HEK293 (cell line): ENCODE results near the gene ENC1.

Source experiments
- BCL11B ChIP-seq: fragments of 450-650 bp; formaldehyde crosslinking; IDR thresholded peaks from 2 replicates; pipeline ENCODE4 v1.5.1; 2016; ENCODE audit warnings: low read depth, missing biosample characterization, missing genetic modification characterization
- GLI2 ChIP-seq: fragments of 450-650 bp; formaldehyde crosslinking; IDR thresholded peaks from 2 replicates; pipeline ENCODE4; 2017; ENCODE audit warnings: missing biosample characterization, missing genetic modification characterization, low read depth, borderline replicate concordance
- GLIS1 ChIP-seq: fragments of 450-650 bp; formaldehyde crosslinking; IDR thresholded peaks from 2 replicates; pipeline ENCODE4 v1.5.1; 2016; ENCODE audit warnings: missing biosample characterization, missing genetic modification characterization
- KLF8 ChIP-seq: fragments of 450-650 bp; formaldehyde crosslinking; IDR thresholded peaks from 2 replicates; pipeline ENCODE4 v1.5.1; 2016; ENCODE audit warnings: missing biosample characterization, missing genetic modification characterization
- PRDM1 ChIP-seq: fragments of 450-650 bp; formaldehyde crosslinking; IDR thresholded peaks from 2 replicates; pipeline ENCODE4; 2016; ENCODE audit warnings: missing biosample characterization, missing genetic modification characterization
- TCF7L2 ChIP-seq: IDR thresholded peaks from 2 replicates; pipeline ENCODE4 v1.6.1; 2011; ENCODE audit warnings: low read depth, mild to moderate bottlenecking, inconsistent platforms, low read length, moderate library complexity, borderline replicate concordance
- YY2 ChIP-seq: fragments of 450-650 bp; formaldehyde crosslinking; IDR thresholded peaks from 2 replicates; pipeline ENCODE4 v1.5.1; 2016; ENCODE audit warnings: missing biosample characterization, missing genetic modification characterization
- ZBTB48 ChIP-seq: fragments of 450-650 bp; formaldehyde crosslinking; IDR thresholded peaks from 2 replicates; pipeline ENCODE4 v1.5.1; 2016; ENCODE audit warnings: missing biosample characterization, missing genetic modification characterization
- ZNF133 ChIP-seq: fragments of 450-650 bp; formaldehyde crosslinking; IDR thresholded peaks from 2 replicates; pipeline ENCODE4 v1.5.1; 2016; ENCODE audit warnings: missing biosample characterization, missing genetic modification characterization
- ZNF155 ChIP-seq: fragments of 450-650 bp; formaldehyde crosslinking; IDR thresholded peaks from 2 replicates; pipeline ENCODE4 v1.5.1; 2016; ENCODE audit warnings: missing biosample characterization, missing genetic modification characterization
- ZNF501 ChIP-seq: fragments of 450-650 bp; formaldehyde crosslinking; IDR thresholded peaks from 2 replicates; pipeline ENCODE4 v1.5.1; 2016; ENCODE audit warnings: missing biosample characterization, missing genetic modification characterization
- ZNF521 ChIP-seq: fragments of 450-650 bp; formaldehyde crosslinking; IDR thresholded peaks from 2 replicates; pipeline ENCODE4 v1.5.1; 2017; ENCODE audit warnings: missing biosample characterization, mild to moderate bottlenecking, missing genetic modification characterization
- ZNF626 ChIP-seq: fragments of 450-650 bp; sonication (Bioruptor Pico); formaldehyde crosslinking; IDR thresholded peaks from 2 replicates; pipeline ENCODE4 v1.5.1; 2018; ENCODE audit warnings: missing biosample characterization, missing genetic modification characterization, inconsistent platforms
- ZNF629 ChIP-seq: fragments of 450-650 bp; formaldehyde crosslinking; IDR thresholded peaks from 2 replicates; pipeline ENCODE4 v1.5.1; 2017; ENCODE audit warnings: missing biosample characterization, missing genetic modification characterization
- ZNF670 ChIP-seq: fragments of 450-650 bp; formaldehyde crosslinking; IDR thresholded peaks from 2 replicates; pipeline ENCODE4 v1.5.1; 2016; ENCODE audit warnings: missing biosample characterization, missing genetic modification characterization, low read depth
- ZNF776 ChIP-seq: fragments of 450-650 bp; formaldehyde crosslinking; IDR thresholded peaks from 2 replicates; pipeline ENCODE4 v1.5.0; 2017; ENCODE audit warnings: missing biosample characterization, missing genetic modification characterization, borderline replicate concordance
- ZNF830 ChIP-seq: fragments of 450-650 bp; IDR thresholded peaks from 2 replicates; pipeline ENCODE4 v1.5.0; 2018; ENCODE audit warnings: missing biosample characterization, missing genetic modification characterization, low read depth, mild to moderate bottlenecking, moderate library complexity
- ZXDB ChIP-seq: fragments of 450-650 bp; formaldehyde crosslinking; IDR thresholded peaks from 2 replicates; pipeline ENCODE4 v1.5.1; 2016; ENCODE audit warnings: missing biosample characterization, missing genetic modification characterization
- TF ChIP-seq, protein P1 (sequence below): fragments of 450-650 bp; formaldehyde crosslinking; IDR thresholded peaks from 2 replicates; pipeline ENCODE4 v1.5.1; 2016; ENCODE audit warnings: missing biosample characterization, missing genetic modification characterization
- TF ChIP-seq, protein P2 (sequence below): sonication (generic); formaldehyde crosslinking; IDR thresholded peaks from 2 replicates; pipeline ENCODE4 v1.8.1; 2022; ENCODE audit warnings: mild to moderate bottlenecking, moderate library complexity, missing genetic modification reagents
- TF ChIP-seq, protein P3 (sequence below): fragments of 450-650 bp; formaldehyde crosslinking; IDR thresholded peaks from 2 replicates; pipeline ENCODE4 v1.5.1; 2016; ENCODE audit warnings: missing biosample characterization, missing genetic modification characterization
- TF ChIP-seq, protein P4 (sequence below): fragments of 450-650 bp; formaldehyde crosslinking; IDR thresholded peaks from 2 replicates; pipeline ENCODE4 v1.5.1; 2016; ENCODE audit warnings: missing biosample characterization, missing genetic modification characterization
- TF ChIP-seq, protein P5 (sequence below): fragments of 450-650 bp; formaldehyde crosslinking; IDR thresholded peaks from 2 replicates; pipeline ENCODE4 v1.5.1; 2016; ENCODE audit warnings: missing biosample characterization, missing genetic modification characterization
- TF ChIP-seq, protein P6 (sequence below): fragments of 450-650 bp; formaldehyde crosslinking; IDR thresholded peaks from 2 replicates; pipeline ENCODE4 v1.5.1; 2017; ENCODE audit warnings: missing biosample characterization, mild to moderate bottlenecking, missing genetic modification characterization, moderate library complexity

Gene ENC1

DNA sequence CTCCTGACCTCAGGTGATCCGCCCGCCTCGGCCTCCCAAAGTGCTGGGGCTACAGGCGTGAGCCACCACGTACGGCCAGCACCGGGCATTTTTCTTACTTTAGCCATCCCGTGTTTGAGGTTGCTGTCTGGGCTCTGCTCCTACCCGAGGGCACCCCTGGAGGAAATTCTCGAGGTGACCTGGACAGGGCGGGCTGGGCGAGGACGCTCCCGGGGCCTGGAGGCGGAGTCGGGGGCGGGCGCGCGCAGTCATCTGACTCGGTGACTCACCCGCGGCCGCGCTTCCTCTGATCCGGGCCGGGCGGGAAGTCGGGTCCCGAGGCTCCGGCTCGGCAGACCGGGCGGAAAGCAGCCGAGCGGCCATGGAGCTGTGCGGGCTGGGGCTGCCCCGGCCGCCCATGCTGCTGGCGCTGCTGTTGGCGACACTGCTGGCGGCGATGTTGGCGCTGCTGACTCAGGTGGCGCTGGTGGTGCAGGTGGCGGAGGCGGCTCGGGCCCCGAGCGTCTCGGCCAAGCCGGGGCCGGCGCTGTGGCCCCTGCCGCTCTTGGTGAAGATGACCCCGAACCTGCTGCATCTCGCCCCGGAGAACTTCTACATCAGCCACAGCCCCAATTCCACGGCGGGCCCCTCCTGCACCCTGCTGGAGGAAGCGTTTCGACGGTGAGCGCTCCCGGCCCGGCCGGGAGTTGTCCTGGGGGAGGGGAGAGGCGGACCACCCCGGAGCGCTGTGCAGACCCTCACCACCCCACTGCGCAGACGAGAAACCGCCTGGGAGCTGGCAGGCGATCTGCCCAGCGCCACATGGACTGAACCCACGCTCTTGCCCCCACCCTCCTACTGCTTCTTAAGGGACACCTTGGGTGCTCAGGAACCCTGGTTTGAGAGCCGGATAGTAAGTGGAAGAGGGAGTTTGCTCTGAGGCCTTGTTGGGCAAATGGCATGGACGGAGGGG is 44.6 kb upstream of the ENC1 start, which contains the start of gene HEXB (continued):
- TF ChIP-seq, protein P1, sequence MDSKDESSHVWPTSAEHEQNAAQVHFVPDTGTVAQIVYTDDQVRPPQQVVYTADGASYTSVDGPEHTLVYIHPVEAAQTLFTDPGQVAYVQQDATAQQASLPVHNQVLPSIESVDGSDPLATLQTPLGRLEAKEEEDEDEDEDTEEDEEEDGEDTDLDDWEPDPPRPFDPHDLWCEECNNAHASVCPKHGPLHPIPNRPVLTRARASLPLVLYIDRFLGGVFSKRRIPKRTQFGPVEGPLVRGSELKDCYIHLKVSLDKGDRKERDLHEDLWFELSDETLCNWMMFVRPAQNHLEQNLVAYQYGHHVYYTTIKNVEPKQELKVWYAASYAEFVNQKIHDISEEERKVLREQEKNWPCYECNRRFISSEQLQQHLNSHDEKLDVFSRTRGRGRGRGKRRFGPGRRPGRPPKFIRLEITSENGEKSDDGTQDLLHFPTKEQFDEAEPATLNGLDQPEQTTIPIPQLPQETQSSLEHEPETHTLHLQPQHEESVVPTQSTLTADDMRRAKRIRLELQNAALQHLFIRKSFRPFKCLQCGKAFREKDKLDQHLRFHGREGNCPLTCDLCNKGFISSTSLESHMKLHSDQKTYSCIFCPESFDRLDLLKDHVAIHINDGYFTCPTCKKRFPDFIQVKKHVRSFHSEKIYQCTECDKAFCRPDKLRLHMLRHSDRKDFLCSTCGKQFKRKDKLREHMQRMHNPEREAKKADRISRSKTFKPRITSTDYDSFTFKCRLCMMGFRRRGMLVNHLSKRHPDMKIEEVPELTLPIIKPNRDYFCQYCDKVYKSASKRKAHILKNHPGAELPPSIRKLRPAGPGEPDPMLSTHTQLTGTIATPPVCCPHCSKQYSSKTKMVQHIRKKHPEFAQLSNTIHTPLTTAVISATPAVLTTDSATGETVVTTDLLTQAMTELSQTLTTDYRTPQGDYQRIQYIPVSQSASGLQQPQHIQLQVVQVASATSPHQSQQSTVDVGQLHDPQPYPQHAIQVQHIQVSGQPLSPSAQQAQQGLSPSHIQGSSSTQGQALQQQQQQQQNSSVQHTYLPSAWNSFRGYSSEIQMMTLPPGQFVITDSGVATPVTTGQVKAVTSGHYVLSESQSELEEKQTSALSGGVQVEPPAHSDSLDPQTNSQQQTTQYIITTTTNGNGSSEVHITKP (tag by site-specific recombination): peak; percentile 59; the same call in 1 of the 2 replicates
- TF ChIP-seq, protein P2, sequence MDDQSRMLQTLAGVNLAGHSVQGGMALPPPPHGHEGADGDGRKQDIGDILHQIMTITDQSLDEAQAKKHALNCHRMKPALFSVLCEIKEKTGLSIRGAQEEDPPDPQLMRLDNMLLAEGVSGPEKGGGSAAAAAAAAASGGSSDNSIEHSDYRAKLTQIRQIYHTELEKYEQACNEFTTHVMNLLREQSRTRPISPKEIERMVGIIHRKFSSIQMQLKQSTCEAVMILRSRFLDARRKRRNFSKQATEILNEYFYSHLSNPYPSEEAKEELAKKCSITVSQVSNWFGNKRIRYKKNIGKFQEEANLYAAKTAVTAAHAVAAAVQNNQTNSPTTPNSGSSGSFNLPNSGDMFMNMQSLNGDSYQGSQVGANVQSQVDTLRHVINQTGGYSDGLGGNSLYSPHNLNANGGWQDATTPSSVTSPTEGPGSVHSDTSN: peak; percentile 91
- TF ChIP-seq ZNF521 (tag by site-specific recombination): no peak
- TF ChIP-seq ZXDB (tag by site-specific recombination): peak; percentile 84; the same call in 1 of the 2 replicates
- peak; percentile 33; the same call in 1 of the 2 replicates for TF ChIP-seq BCL11B (tag by site-specific recombination)
- TF ChIP-seq PRDM1 (tag by site-specific recombination): no peak
- TF ChIP-seq ZNF670 (tag by site-specific recombination): no peak
- no peak for TF ChIP-seq ZNF830 (tag by site-specific recombination)
- TF ChIP-seq ZNF626 (tag by site-specific recombination): no peak
- TF ChIP-seq, protein P3, sequence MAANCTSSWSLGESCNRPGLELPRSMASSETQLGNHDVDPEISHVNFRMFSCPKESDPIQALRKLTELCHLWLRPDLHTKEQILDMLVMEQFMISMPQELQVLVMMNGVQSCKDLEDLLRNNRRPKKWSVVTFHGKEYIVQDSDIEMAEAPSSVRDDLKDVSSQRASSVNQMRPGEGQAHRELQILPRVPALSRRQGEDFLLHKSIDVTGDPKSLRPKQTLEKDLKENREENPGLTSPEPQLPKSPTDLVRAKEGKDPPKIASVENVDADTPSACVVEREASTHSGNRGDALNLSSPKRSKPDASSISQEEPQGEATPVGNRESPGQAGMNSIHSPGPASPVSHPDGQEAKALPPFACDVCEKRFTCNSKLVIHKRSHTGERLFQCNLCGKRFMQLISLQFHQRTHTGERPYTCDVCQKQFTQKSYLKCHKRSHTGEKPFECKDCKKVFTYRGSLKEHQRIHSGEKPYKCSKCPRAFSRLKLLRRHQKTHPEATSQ: peak; percentile 25; the same call in 1 of the 2 replicates
- TF ChIP-seq GLI2 (tag by site-specific recombination): no peak
- no peak for TF ChIP-seq ZNF133 (tag by site-specific recombination)
- TF ChIP-seq KLF8: peak; percentile 86
- TF ChIP-seq, protein P4, sequence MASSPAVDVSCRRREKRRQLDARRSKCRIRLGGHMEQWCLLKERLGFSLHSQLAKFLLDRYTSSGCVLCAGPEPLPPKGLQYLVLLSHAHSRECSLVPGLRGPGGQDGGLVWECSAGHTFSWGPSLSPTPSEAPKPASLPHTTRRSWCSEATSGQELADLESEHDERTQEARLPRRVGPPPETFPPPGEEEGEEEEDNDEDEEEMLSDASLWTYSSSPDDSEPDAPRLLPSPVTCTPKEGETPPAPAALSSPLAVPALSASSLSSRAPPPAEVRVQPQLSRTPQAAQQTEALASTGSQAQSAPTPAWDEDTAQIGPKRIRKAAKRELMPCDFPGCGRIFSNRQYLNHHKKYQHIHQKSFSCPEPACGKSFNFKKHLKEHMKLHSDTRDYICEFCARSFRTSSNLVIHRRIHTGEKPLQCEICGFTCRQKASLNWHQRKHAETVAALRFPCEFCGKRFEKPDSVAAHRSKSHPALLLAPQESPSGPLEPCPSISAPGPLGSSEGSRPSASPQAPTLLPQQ (tag by site-specific recombination): peak; percentile 81
- no peak for TF ChIP-seq ZNF155 (tag by site-specific recombination)
- peak; percentile 43; the same call in 1 of the 2 replicates for TF ChIP-seq YY2
- peak; percentile 37; the same call in 1 of the 2 replicates for TF ChIP-seq ZNF629 (tag by site-specific recombination)
- TF ChIP-seq, protein P5, sequence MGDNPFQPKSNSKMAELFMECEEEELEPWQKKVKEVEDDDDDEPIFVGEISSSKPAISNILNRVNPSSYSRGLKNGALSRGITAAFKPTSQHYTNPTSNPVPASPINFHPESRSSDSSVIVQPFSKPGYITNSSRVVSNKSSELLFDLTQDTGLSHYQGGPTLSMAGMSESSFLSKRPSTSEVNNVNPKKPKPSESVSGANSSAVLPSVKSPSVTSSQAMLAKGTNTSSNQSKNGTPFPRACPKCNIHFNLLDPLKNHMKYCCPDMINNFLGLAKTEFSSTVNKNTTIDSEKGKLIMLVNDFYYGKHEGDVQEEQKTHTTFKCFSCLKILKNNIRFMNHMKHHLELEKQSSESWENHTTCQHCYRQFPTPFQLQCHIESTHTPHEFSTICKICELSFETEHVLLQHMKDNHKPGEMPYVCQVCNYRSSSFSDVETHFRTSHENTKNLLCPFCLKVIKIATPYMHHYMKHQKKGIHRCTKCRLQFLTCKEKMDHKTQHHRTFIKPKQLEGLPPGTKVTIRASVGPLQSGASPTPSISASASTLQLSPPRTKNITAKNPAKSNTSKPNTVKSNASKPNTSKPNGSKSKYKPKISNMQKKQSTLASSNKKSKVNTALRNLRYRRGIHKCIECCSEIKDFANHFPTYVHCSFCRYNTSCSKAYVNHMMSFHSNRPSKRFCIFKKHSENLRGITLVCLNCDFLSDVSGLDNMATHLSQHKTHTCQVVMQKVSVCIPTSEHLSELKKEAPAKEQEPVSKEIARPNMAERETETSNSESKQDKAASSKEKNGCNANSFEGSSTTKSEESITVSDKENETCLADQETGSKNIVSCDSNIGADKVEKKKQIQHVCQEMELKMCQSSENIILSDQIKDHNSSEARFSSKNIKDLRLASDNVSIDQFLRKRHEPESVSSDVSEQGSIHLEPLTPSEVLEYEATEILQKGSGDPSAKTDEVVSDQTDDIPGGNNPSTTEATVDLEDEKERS (tag by site-specific recombination): no peak
- 0 out of 2 replicates have a peak, but pooled peaks have one; percentile 23 for TF ChIP-seq TCF7L2
- peak; percentile 35 for TF ChIP-seq GLIS1 (tag by site-specific recombination)
- peak; percentile 56; the same call in 1 of the 2 replicates for TF ChIP-seq ZNF501 (tag by site-specific recombination)
- TF ChIP-seq ZBTB48 (tag by site-specific recombination): peak; percentile 36; the same call in 1 of the 2 replicates
- TF ChIP-seq, protein P6, sequence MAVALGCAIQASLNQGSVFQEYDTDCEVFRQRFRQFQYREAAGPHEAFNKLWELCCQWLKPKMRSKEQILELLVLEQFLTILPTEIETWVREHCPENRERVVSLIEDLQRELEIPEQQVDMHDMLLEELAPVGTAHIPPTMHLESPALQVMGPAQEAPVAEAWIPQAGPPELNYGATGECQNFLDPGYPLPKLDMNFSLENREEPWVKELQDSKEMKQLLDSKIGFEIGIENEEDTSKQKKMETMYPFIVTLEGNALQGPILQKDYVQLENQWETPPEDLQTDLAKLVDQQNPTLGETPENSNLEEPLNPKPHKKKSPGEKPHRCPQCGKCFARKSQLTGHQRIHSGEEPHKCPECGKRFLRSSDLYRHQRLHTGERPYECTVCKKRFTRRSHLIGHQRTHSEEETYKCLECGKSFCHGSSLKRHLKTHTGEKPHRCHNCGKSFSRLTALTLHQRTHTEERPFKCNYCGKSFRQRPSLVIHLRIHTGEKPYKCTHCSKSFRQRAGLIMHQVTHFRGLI: peak; percentile 68
- no peak for TF ChIP-seq ZNF776 (tag by site-specific recombination)
